OCI-LY7 (cell line): ENCODE measurements around the gene NUP43. TPM values are rescaled to one million over a fixed set of nuclear protein-coding genes. Genes with fewer than 3 reads are reported as not detected.
"Not testable (repeated sequence)": the region's sequence is repeated elsewhere in the genome, so short reads cannot be mapped to it uniquely, and the experiment has no call there.

Source experiments
- BruUV-seq: library from RNA; stranded (reverse); fragments of 400-500 nt; replicated peaks from 2 replicates; lab custom pipeline; 2021; lab: Mats Ljungman, UMichigan
- CTCF ChIA-PET: fragments of 300-600 bp; sonication (Branson Sonifier 250); formaldehyde crosslinking; loops from one replicate; lab custom pipeline; 2022; ENCODE audit warnings: antibody characterized with exemption; ENCODE audit not compliant: unreplicated experiment; lab: Charles Lee
- POLR2A ChIA-PET: fragments of 300-600 bp; sonication (Branson Sonifier 250); formaldehyde crosslinking; loops from one replicate; lab custom pipeline; 2022; ENCODE audit warnings: antibody characterized with exemption; lab: Charles Lee
- DNase-seq: peaks from one replicate; pipeline ENCODE4 v3.0.0-alpha.2; 2015; ENCODE audit warnings: low spot score
- H2AFZ ChIP-seq: fragments of 200-600 bp; sonication (generic), shearing (Covaris generic); 2 replicates; pipeline ENCODE4 v1.6.1; 2014; ENCODE audit warnings: mild to moderate bottlenecking, antibody characterized with exemption, low read length, moderate library complexity
- H3K27ac ChIP-seq: fragments of 200-600 bp; sonication (generic); 2 replicates; pipeline ENCODE4 v1.5.1; 2014; ENCODE audit warnings: mixed run types, low read depth, mild to moderate bottlenecking, moderate library complexity, low read length, inconsistent platforms; ENCODE audit not compliant: poor library complexity, severe bottlenecking
- H3K36me3 ChIP-seq: fragments of 200-600 bp; sonication (generic); 2 replicates; pipeline ENCODE4 v1.6.1; 2014; ENCODE audit warnings: mild to moderate bottlenecking, antibody characterized with exemption, low read length, moderate library complexity, mixed read lengths; ENCODE audit not compliant: insufficient read depth
- H3K4me1 ChIP-seq: fragments of 200-600 bp; sonication (generic); 2 replicates; pipeline ENCODE4 v1.5.1; 2014; ENCODE audit warnings: mild to moderate bottlenecking, low read length; ENCODE audit not compliant: insufficient read depth, poor library complexity, severe bottlenecking
- H3K4me2 ChIP-seq: fragments of 200-600 bp; sonication (generic); 2 replicates; pipeline ENCODE4 v1.6.1; 2014; ENCODE audit warnings: mild to moderate bottlenecking, low read length
- H3K4me3 ChIP-seq: fragments of 200-600 bp; sonication (generic); 2 replicates; pipeline ENCODE4 v1.5.1; 2014; ENCODE audit warnings: mild to moderate bottlenecking, low read depth, low read length; ENCODE audit not compliant: poor library complexity, severe bottlenecking
- H3K79me2 ChIP-seq: fragments of 200-600 bp; sonication (generic); 2 replicates; pipeline ENCODE4 v1.6.1; 2016; ENCODE audit warnings: low read depth, mild to moderate bottlenecking, low read length, moderate library complexity, mixed read lengths; ENCODE audit not compliant: insufficient read depth
- H3K9me2 ChIP-seq: fragments of 200-600 bp; sonication (generic); 2 replicates; pipeline ENCODE4 v1.6.1; 2016; ENCODE audit warnings: mild to moderate bottlenecking, low read length, mixed read lengths; ENCODE audit not compliant: insufficient read depth
- H3K9me3 ChIP-seq: fragments of 200-600 bp; sonication (generic); 2 replicates; pipeline ENCODE4 v1.6.1; 2014; ENCODE audit warnings: mild to moderate bottlenecking, mixed run types, low read length, mixed read lengths
- H4K20me1 ChIP-seq: fragments of 200-600 bp; sonication (generic); 2 replicates; pipeline ENCODE4 v1.6.1; 2014; ENCODE audit warnings: mild to moderate bottlenecking, antibody characterized with exemption, low read length, moderate library complexity, mixed read lengths; ENCODE audit not compliant: insufficient read depth
- CTCF ChIP-seq: fragments of 200-600 bp; sonication (generic); conservative IDR thresholded peaks from 2 replicates; pipeline ENCODE4 v1.5.1; 2014; ENCODE audit warnings: mild to moderate bottlenecking, antibody characterized with exemption, low read length, moderate library complexity, mixed read lengths
- EZH2phosphoT487 ChIP-seq: fragments of 200-600 bp; sonication (generic); IDR thresholded peaks from 2 replicates; pipeline ENCODE4 v1.6.1; 2018; ENCODE audit warnings: low read depth, borderline replicate concordance, mild to moderate bottlenecking, mixed run types, antibody characterized with exemption, low read length, moderate library complexity, mixed read lengths
- intact Hi-C: fragments of 100-400 bp; cut with micrococcal nuclease; formaldehyde crosslinking; loops from one replicate; pipeline ENCODE4 v1.10.0; 2022; ENCODE audit not compliant: unreplicated experiment
- total RNA-seq, 2 experiments: library from RNA; depleted of rRNA in 1 of 2; stranded (reverse); fragments of >200 nt in 1 of 2; shearing (Covaris generic) in 1 of 2; gene quantifications; 2 replicates each; pipeline ENCODE4 v1.2.3, GENCODE V29; 2014 to 2022

Gene NUP43
- total RNA-seq, 2 experiments from 2014 or later = 28.6 to 73.0 TPM

- H3K36me3 ChIP-seq = peaks cover 47% of the 10 kb centered on the region
- H3K4me2 ChIP-seq = peak overlapping the region; percentile 89; the same call in 1 of the 2 replicates
- H3K4me1 ChIP-seq = peaks cover 46% of the 10 kb centered on the region
- no peak overlapping the region for H3K27ac ChIP-seq
- no peak for DNase-seq
- TSS peak; percentile 24 for BruUV-seq
- POLR2A ChIA-PET = interaction anchor here (0.6 to 2.4 kb wide), 9 partner anchors 11 to 286 kb away, joined by 3 to 11 read pairs (median 3); no protein-coding TSS in a partner anchor
- H3K9me3 ChIP-seq = no peaks in the 10 kb centered on the region
- no peak overlapping the region for H3K4me3 ChIP-seq
- H3K9me2 ChIP-seq = no peaks in the 10 kb centered on the region
- TF ChIP-seq EZH2phosphoT487 (no peak), CTCF (no peak)
- intact Hi-C loops = loop anchor here (5.0 kb wide), 1 partner anchor 185 kb away; the partner anchor contains the start of gene GINM1
- peaks cover 18% of the 10 kb centered on the region for H4K20me1 ChIP-seq
- H2AFZ ChIP-seq = no peak overlapping the region
- H3K79me2 ChIP-seq = peaks cover 82% of the 10 kb centered on the region
- CTCF ChIA-PET = no interaction called here
Observed at GRCh38 chr6:149752600-149753373, 6.5 kb upstream of the NUP43 start.

GRCh38 chr6:149751920-149752319, 5.6 kb upstream of the NUP43 start:
- H3K36me3 ChIP-seq = peaks cover 41% of the 10 kb centered on the region
- BruUV-seq, H2AFZ ChIP-seq, H3K9me2 ChIP-seq, DNase-seq, CTCF ChIA-PET, H3K27ac ChIP-seq, H3K9me3 ChIP-seq: not testable (repeated sequence)
- intact Hi-C loops = loop anchor here (5.0 kb wide), 1 partner anchor 185 kb away; the partner anchor contains the start of gene GINM1
- H4K20me1 ChIP-seq = peaks cover 18% of the 10 kb centered on the region
- peak overlapping the region; percentile 96 for H3K4me3 ChIP-seq
- H3K79me2 ChIP-seq = peaks cover 73% of the 10 kb centered on the region
- H3K4me2 ChIP-seq = peak overlapping the region; percentile 89
- POLR2A ChIA-PET = interaction anchor here (0.6 to 2.4 kb wide), 2 partner anchors 11 to 76 kb away, joined by 3 to 11 read pairs; no protein-coding TSS in a partner anchor
- peaks cover 49% of the 10 kb centered on the region for H3K4me1 ChIP-seq

- Histone ChIP-seq H4K20me1 (peaks cover 18% of the 10 kb centered on the region), H3K27ac (no peak overlapping the region), H3K4me3 (peak overlapping the region; percentile 96), H3K4me2 (peak overlapping the region; percentile 89), H2AFZ (no peak overlapping the region), H3K9me2 (no peaks in the 10 kb centered on the region), H3K4me1 (peaks cover 54% of the 10 kb centered on the region), H3K79me2 (peaks cover 67% of the 10 kb centered on the region), H3K9me3 (no peaks in the 10 kb centered on the region), H3K36me3 (peaks cover 37% of the 10 kb centered on the region)
- TF ChIP-seq CTCF = no peak
- TF ChIP-seq EZH2phosphoT487 = no peak
- DNase-seq = no peak
- no TSS peak for BruUV-seq
- intact Hi-C loops = loop anchor here (5.0 kb wide), 1 partner anchor 184 kb away; the partner anchor contains the start of gene GINM1
- CTCF ChIA-PET = no interaction called here
- POLR2A ChIA-PET = interaction anchor here (1.0 to 1.2 kb wide), 2 partner anchors 10 to 268 kb away, joined by 3 read pairs; no protein-coding TSS in a partner anchor
Observed at GRCh38 chr6:149751239-149751638, 4.9 kb upstream of the NUP43 start.
